Smooth muscle cell (in vitro differentiated cells): ENCODE data around the gene ZNF641. TPM values are rescaled to one million over a fixed set of nuclear protein-coding genes. Genes with fewer than 3 reads are reported as not detected.

Experiments
- DNase-seq: peaks from one replicate; lab custom pipeline; 2025; ENCODE audit not compliant: unreplicated experiment; lab: John Stamatoyannopoulos, UW
- H2AFZ ChIP-seq: fragments of 200-600 bp; sonication (generic); 2 replicates; pipeline ENCODE4 v1.6.0; 2016; ENCODE audit warnings: antibody characterized with exemption, low read depth, mild to moderate bottlenecking
- H3F3A ChIP-seq: fragments of 200-600 bp; sonication (generic); 2 replicates; pipeline ENCODE4 v1.6.0; 2017; ENCODE audit warnings: antibody characterized with exemption, low read depth
- H3K27ac ChIP-seq: fragments of 200-600 bp; sonication (generic); 2 replicates; pipeline ENCODE4 v1.5.1; 2016; ENCODE audit warnings: low read depth, mild to moderate bottlenecking
- H3K27me3 ChIP-seq: fragments of 200-600 bp; sonication (generic); 2 replicates; pipeline ENCODE4 v1.6.1; 2016; ENCODE audit warnings: low read depth, mild to moderate bottlenecking
- H3K36me3 ChIP-seq: fragments of 200-600 bp; sonication (generic); 2 replicates; pipeline ENCODE4 v1.5.1; 2016; ENCODE audit warnings: low read depth
- H3K4me1 ChIP-seq: fragments of 200-600 bp; sonication (generic); 2 replicates; pipeline ENCODE4 v1.5.1; 2016; ENCODE audit warnings: low read depth
- H3K4me2 ChIP-seq: fragments of 200-600 bp; sonication (generic); 2 replicates; pipeline ENCODE4 v1.6.0; 2016; ENCODE audit warnings: mild to moderate bottlenecking
- H3K4me3 ChIP-seq: fragments of 200-600 bp; sonication (generic); 2 replicates; pipeline ENCODE4 v1.5.1; 2016; ENCODE audit warnings: mild to moderate bottlenecking
- H3K79me2 ChIP-seq: fragments of 200-600 bp; sonication (generic); 2 replicates; pipeline ENCODE4 v1.6.0; 2016; ENCODE audit warnings: low read depth, mild to moderate bottlenecking
- H3K9ac ChIP-seq: fragments of 200-600 bp; sonication (generic); 2 replicates; pipeline ENCODE4 v1.6.0; 2016; ENCODE audit warnings: low read depth
- H3K9me3 ChIP-seq: fragments of 200-600 bp; sonication (generic); replicated peaks from 2 replicates; pipeline ENCODE4 v1.5.1; 2016; ENCODE audit warnings: low read depth
- H4K20me1 ChIP-seq: fragments of 200-600 bp; sonication (generic); 2 replicates; pipeline ENCODE4 v1.6.0; 2016; ENCODE audit warnings: low read depth
- WGBS: methylation state at CpG from one replicate; pipeline ENCODE4 v1.1.7; 2016; ENCODE audit warnings: low lambda C conversion rate; 5-methylcytosine and 5-hydroxymethylcytosine counted together
- polyA plus RNA-seq: library from polyadenylated mRNA; unstranded; fragments of >200 nt; fragmentation: Nextera tagmentation; extraction: Ambion mirVana; gene quantifications from 2 replicates; pipeline ENCODE4 v1.2.1, GENCODE V29; 2016
- total RNA-seq: library from RNA; depleted of rRNA; stranded (reverse); fragments of >200 nt; gene quantifications from 2 replicates; pipeline ENCODE4 v1.2.3, GENCODE V29; 2014
- TF ChIP-seq, protein P1 (sequence below): fragments of 200-600 bp; sonication (generic); IDR thresholded peaks from 2 replicates; pipeline ENCODE4 v1.5.1; 2017; ENCODE audit warnings: borderline replicate concordance, mild to moderate bottlenecking, antibody characterized with exemption; ENCODE audit not compliant: insufficient read depth, poor library complexity, severe bottlenecking

The ZNF641 gene
- total RNA-seq, result 28.1 and 61.4 TPM in 2 replicates
- polyA plus RNA-seq, result 19.4 and 22.6 TPM in 2 replicates

DNA sequence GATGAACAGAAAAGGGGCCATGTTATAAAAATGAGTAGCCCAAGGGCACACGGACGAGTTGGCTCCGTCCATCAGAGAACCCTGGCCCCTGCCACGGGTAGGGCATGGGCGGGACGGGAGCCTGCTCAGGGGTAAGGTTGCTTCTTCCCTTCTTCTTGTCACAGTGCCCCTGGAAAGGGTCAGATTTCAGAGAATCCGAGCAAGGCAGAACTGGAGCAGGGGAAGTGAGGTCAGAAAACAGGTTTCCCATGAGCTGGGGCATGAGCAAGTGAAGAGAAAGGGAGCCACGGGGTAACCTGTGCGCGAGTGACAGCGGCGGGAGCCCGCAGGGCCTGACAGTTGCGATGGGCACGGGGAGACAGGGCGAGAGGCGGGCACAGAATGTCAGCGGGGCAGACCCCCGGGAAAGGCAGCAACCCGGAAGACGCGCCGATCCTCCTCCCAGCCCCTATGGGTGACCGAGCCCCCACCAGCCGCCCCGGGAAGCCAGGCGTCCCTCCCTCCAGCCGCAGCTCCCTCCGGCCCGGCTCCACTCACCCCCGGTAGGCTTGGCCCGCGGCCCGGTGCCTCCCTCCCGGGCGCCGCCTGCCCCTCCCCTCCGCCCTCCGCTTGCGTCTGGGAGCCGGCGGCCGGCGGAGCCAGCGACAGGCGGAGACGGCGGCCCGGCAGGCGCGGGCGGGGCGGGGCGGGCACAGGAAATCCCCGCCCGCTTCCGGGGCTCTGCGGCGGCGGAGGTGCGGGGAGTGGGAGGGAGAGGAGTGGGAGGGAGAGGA lies at the start of gene ZNF641:
Gene ZNF641, minus strand, starts transcription at position 671 of the 773 bp plus-strand sequence. CDS start 2,829 bp downstream, outside the sequence.
- H3K36me3 ChIP-seq, result no peaks in the 10 kb centered on the region
- H3K27ac ChIP-seq, result peak within 1 kb of the TSS; percentile 92
- H2AFZ ChIP-seq, result peak within 1 kb of the TSS; percentile 83
- H4K20me1 ChIP-seq, result no peaks in the 10 kb centered on the region
- peak within 1 kb of the TSS; percentile 88 for H3K4me2 ChIP-seq
- no peaks in the 10 kb centered on the region for H3K9me3 ChIP-seq
- H3F3A ChIP-seq, result peaks cover 23% of the 10 kb centered on the region
- no peaks in the 10 kb centered on the region for H3K27me3 ChIP-seq
- TF ChIP-seq, protein P1, sequence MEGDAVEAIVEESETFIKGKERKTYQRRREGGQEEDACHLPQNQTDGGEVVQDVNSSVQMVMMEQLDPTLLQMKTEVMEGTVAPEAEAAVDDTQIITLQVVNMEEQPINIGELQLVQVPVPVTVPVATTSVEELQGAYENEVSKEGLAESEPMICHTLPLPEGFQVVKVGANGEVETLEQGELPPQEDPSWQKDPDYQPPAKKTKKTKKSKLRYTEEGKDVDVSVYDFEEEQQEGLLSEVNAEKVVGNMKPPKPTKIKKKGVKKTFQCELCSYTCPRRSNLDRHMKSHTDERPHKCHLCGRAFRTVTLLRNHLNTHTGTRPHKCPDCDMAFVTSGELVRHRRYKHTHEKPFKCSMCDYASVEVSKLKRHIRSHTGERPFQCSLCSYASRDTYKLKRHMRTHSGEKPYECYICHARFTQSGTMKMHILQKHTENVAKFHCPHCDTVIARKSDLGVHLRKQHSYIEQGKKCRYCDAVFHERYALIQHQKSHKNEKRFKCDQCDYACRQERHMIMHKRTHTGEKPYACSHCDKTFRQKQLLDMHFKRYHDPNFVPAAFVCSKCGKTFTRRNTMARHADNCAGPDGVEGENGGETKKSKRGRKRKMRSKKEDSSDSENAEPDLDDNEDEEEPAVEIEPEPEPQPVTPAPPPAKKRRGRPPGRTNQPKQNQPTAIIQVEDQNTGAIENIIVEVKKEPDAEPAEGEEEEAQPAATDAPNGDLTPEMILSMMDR, result no peak
- 3% methylated on average over 16 of the region's 61 CpGs for WGBS
- H3K79me2 ChIP-seq, result peaks cover 38% of the 10 kb centered on the region
- H3K4me3 ChIP-seq, result peak within 1 kb of the TSS; percentile 72
- H3K9ac ChIP-seq, result peak within 1 kb of the TSS; percentile 88
- peaks cover 15% of the 10 kb centered on the region for H3K4me1 ChIP-seq
- peak; percentile 36 for DNase-seq

DNA sequence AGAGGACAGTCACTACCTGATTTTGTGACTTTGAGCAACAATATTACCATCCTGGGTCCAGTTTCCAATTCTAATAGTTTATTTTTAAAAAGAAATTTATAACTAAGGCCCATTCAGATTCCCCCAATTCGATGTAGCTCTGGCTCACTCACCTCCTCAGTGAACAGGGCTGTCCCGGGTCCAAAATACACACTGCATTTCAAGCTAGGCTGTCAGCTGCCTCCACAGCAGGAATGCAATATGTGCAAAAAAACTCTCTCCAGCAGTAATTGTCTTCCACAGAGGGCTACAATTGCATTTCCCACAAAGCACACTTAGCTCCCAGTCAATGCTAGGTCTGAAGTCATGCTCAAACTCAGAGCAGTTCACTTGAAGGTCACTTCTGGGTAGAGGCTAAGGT lies 39.3 kb upstream of the ZNF641 start:
- Histone ChIP-seq H3K27ac (peak overlapping the region; percentile 58), H3K79me2 (no peaks in the 10 kb centered on the region), H4K20me1 (no peaks in the 10 kb centered on the region), H3K27me3 (no peaks in the 10 kb centered on the region), H3K36me3 (no peaks in the 10 kb centered on the region), H3K4me2 (no peak overlapping the region), H3K4me1 (no peaks in the 10 kb centered on the region), H3K4me3 (no peak overlapping the region), H3K9me3 (no peaks in the 10 kb centered on the region), H3F3A (no peaks in the 10 kb centered on the region), H2AFZ (no peak overlapping the region), H3K9ac (no peak overlapping the region)
- no peak for DNase-seq
- TF ChIP-seq, protein P1, result no peak
- 81% methylated on average over 2 of the region's 2 CpGs for WGBS

GRCh38 chr12:48389409-48389808 lies 38.7 kb upstream of the ZNF641 start:
- H3K79me2 ChIP-seq, result no peaks in the 10 kb centered on the region
- 80% methylated on average over 3 of the region's 3 CpGs for WGBS
- no peak overlapping the region for H3K4me3 ChIP-seq
- no peak overlapping the region for H2AFZ ChIP-seq
- H3K36me3 ChIP-seq, result no peaks in the 10 kb centered on the region
- peak overlapping the region; percentile 58 for H3K27ac ChIP-seq
- DNase-seq, result no peak
- H4K20me1 ChIP-seq, result no peaks in the 10 kb centered on the region
- H3K4me1 ChIP-seq, result no peaks in the 10 kb centered on the region
- no peaks in the 10 kb centered on the region for H3K9me3 ChIP-seq
- no peak overlapping the region for H3K4me2 ChIP-seq
- TF ChIP-seq, protein P1, result no peak
- no peaks in the 10 kb centered on the region for H3K27me3 ChIP-seq
- no peaks in the 10 kb centered on the region for H3F3A ChIP-seq
- no peak overlapping the region for H3K9ac ChIP-seq

DNA sequence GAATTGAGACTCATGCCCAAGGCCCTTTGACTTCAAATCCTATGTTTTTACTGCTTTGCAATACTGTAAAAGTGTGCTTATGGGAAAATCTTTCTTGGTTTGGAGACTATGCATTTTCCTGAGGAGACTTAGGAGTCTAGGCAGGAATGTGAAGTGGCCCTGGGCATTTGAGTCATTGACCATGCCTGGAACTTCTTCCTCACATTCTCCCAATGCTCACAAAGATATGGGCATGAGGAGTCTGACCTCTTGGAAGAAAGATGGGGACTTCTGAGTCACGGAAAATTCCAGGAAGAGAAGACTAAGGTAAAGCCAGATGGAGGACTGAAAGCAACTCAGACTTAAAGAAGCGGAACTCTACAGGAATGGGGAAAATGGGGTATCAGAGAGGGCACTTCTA lies 38.2 kb upstream of the ZNF641 start:
- Histone ChIP-seq H3K4me1 (no peaks in the 10 kb centered on the region), H4K20me1 (no peaks in the 10 kb centered on the region), H3K79me2 (no peaks in the 10 kb centered on the region), H3K27me3 (no peaks in the 10 kb centered on the region), H3K27ac (peak overlapping the region; percentile 58), H3F3A (no peaks in the 10 kb centered on the region), H3K9ac (no peak overlapping the region), H2AFZ (no peak overlapping the region), H3K4me3 (no peak overlapping the region), H3K36me3 (no peaks in the 10 kb centered on the region), H3K9me3 (no peaks in the 10 kb centered on the region), H3K4me2 (peak overlapping the region; percentile 8)
- TF ChIP-seq, protein P1, result no peak
- WGBS, result 52% methylated on average over 2 of the region's 2 CpGs
- no peak for DNase-seq
